ENCODE data around the gene CDK18. TPM values are rescaled to one million over a fixed set of nuclear protein-coding genes. Genes with fewer than 3 reads are reported as not detected.

CDK18 gene
- total and polyA plus RNA-seq, 9 of the 15 experiments (the other 6 are each of a cell fraction or from before 2014, with no cell fraction given) = 0.05 to 0.69 (median 0.17) TPM; not detected in 2

DNA sequence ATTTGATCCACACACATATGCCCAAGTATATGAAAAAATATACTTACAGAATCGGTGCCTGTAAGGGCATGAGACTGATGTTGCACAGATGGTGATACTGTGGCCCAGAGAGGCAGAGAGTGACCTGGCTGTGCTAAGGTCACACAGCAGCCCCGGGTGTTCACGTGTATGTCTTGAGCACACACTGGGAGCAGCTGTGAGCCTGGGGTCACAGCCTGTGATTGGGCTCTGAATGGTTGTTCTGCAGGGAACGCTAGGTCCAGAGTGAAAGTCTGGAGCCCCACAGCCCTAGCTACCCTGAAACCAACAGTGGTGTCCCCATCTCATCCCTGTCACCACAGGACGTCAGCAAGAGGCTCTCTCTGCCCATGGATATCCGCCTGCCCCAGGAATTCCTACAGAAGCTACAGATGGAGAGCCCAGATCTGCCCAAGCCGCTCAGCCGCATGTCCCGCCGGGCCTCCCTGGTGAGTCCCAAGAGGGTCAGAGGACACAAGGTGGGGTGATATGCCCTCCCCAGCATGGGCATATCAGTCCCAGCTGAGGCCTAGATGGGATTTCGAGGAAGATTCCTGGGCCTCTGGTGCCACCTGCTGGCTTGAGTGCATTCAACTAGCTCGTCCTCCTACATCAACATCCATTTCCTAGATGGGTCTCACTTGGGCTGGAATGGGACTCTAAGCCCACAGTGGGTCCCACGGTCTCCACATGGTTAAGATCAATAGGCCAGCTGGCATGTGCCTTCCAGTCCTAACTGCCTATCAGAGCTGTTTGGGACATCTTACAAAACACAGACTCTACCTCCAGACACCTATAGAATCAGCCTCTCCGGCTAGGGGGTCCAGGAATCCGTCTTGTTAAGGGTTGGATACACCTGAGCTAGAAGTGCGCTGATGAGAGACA, 19.7 kb downstream of the CDK18 start (continued):
- TF ChIP-seq, protein P1, sequence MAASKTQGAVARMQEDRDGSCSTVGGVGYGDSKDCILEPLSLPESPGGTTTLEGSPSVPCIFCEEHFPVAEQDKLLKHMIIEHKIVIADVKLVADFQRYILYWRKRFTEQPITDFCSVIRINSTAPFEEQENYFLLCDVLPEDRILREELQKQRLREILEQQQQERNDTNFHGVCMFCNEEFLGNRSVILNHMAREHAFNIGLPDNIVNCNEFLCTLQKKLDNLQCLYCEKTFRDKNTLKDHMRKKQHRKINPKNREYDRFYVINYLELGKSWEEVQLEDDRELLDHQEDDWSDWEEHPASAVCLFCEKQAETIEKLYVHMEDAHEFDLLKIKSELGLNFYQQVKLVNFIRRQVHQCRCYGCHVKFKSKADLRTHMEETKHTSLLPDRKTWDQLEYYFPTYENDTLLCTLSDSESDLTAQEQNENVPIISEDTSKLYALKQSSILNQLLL (CRISPR knock-in tag; IDR thresholded peaks at IDR 0.05; ENCODE audit: borderline replicate concordance) = no peak
- no peak for TF ChIP-seq MAZ (CRISPR knock-in tag; conservative IDR thresholded peaks at IDR 0.05 in 1 of 2, IDR thresholded peaks at IDR 0.05 in 1 of 2)
- TF ChIP-seq MXI1 (IDR thresholded peaks at IDR 0.05; ENCODE audit: low read depth, low read length) = no peak
- TF ChIP-seq KLF16 (IDR thresholded peaks at IDR 0.05) = peak; percentile 22; the same call in 1 of the 2 replicates
- no peak for TF ChIP-seq PHB2 (IDR thresholded peaks at IDR 0.05; ENCODE audit: low read depth)
- TF ChIP-seq SRF (CRISPR knock-in tag; IDR thresholded peaks at IDR 0.05) = no peak
- TF ChIP-seq ELF2 (CRISPR knock-in tag; IDR thresholded peaks at IDR 0.05) = no peak
- TF ChIP-seq ARID2 (IDR thresholded peaks at IDR 0.05) = 0 out of 2 replicates have a peak, but pooled peaks have one; percentile 67
- no peak for TF ChIP-seq PML (IDR thresholded peaks at IDR 0.05; ENCODE audit: low read length)
- peak in 1 of 3 experiments; percentile 20 for TF ChIP-seq YY1 (IDR thresholded peaks at IDR 0.05; ENCODE audit: borderline replicate concordance in 1 of 3, control insufficient read depth in 1 of 3, extremely low read depth in 1 of 3, insufficient read depth in 3 of 3, insufficient read length in 1 of 3, insufficient replicate concordance in 2 of 3, low read depth in 1 of 3, low read length in 2 of 3)
- no peak for TF ChIP-seq SOX6 (IDR thresholded peaks at IDR 0.05)
- TF ChIP-seq CXXC5 (CRISPR knock-in tag; IDR thresholded peaks at IDR 0.05) = no peak
- peak; percentile 95 to 97 for TF ChIP-seq RAD21 (CRISPR knock-in tag; conservative IDR thresholded peaks at IDR 0.05 in 1 of 2, IDR thresholded peaks at IDR 0.05 in 1 of 2)
- TF ChIP-seq, protein P2, sequence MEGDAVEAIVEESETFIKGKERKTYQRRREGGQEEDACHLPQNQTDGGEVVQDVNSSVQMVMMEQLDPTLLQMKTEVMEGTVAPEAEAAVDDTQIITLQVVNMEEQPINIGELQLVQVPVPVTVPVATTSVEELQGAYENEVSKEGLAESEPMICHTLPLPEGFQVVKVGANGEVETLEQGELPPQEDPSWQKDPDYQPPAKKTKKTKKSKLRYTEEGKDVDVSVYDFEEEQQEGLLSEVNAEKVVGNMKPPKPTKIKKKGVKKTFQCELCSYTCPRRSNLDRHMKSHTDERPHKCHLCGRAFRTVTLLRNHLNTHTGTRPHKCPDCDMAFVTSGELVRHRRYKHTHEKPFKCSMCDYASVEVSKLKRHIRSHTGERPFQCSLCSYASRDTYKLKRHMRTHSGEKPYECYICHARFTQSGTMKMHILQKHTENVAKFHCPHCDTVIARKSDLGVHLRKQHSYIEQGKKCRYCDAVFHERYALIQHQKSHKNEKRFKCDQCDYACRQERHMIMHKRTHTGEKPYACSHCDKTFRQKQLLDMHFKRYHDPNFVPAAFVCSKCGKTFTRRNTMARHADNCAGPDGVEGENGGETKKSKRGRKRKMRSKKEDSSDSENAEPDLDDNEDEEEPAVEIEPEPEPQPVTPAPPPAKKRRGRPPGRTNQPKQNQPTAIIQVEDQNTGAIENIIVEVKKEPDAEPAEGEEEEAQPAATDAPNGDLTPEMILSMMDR (IDR thresholded peaks at IDR 0.05 in 2 of 3, conservative IDR thresholded peaks at IDR 0.05 in 1 of 3; ENCODE audit: insufficient read depth in 2 of 3, low read depth in 1 of 3, low read length in 3 of 3) = peak; percentile 85 to 93 (median 93)
- TF ChIP-seq TEAD4 (IDR thresholded peaks at IDR 0.05; ENCODE audit: low read length) = peak; percentile 45; the same call in 1 of the 2 replicates
- no peak for TF ChIP-seq TEAD4 (CRISPR knock-in tag; IDR thresholded peaks at IDR 0.05; ENCODE audit: borderline replicate concordance)
- TF ChIP-seq PTBP1 (IDR thresholded peaks at IDR 0.05; ENCODE audit: low read depth, low read length) = no peak
